WTC11 (cell line): ENCODE results near the gene RRAGD. TPM values are rescaled to one million over a fixed set of nuclear protein-coding genes. Genes with fewer than 3 reads are reported as not detected.

ENCODE experiments used
- ATAC-seq: fragments of 200-7000 bp; cut with Tn5 transposase; 2 replicates; pipeline ENCODE4 v1.10.0; 2021; ENCODE audit warnings: mild to moderate bottlenecking, moderate library complexity
- CTCF ChIA-PET: fragments of 300-600 bp; sonication (Branson Sonifier 250); formaldehyde crosslinking; loops from one replicate; lab custom pipeline; 2021; ENCODE audit warnings: antibody characterized with exemption; lab: Charles Lee
- POLR2A ChIA-PET: fragments of 350-600 bp; sonication (Branson Sonifier 250); formaldehyde crosslinking; loops from one replicate; lab custom pipeline; 2021; ENCODE audit warnings: antibody characterized with exemption; lab: Charles Lee
- DNase-seq: peaks from one replicate; pipeline ENCODE4 v3.0.0; 2021; ENCODE audit warnings: low spot score
- H3K27ac Mint-ChIP-seq: 2 replicates; pipeline ENCODE4 v1.8.0; 2021; ENCODE audit warnings: mixed read lengths
- H3K27me3 Mint-ChIP-seq: 2 replicates; pipeline ENCODE4 v1.8.0; 2021; ENCODE audit warnings: low read depth, mild to moderate bottlenecking, moderate library complexity, mixed read lengths
- H3K36me3 Mint-ChIP-seq: 2 replicates; pipeline ENCODE4 v1.8.0; 2021; ENCODE audit warnings: mixed read lengths
- H3K4me1 Mint-ChIP-seq: 2 replicates; pipeline ENCODE4 v1.8.0; 2022; ENCODE audit warnings: mixed read lengths
- H3K4me3 Mint-ChIP-seq: 2 replicates; pipeline ENCODE4 v1.8.0; 2021; ENCODE audit warnings: mild to moderate bottlenecking, moderate library complexity, mixed read lengths
- H3K9me3 Mint-ChIP-seq: 2 replicates; pipeline ENCODE4 v1.8.0; 2021; ENCODE audit warnings: mixed read lengths
- AFF4 ChIP-seq: sonication (generic); formaldehyde crosslinking; IDR thresholded peaks from 2 replicates; pipeline ENCODE4 v1.8.1; 2023; ENCODE audit warnings: mild to moderate bottlenecking, missing genetic modification reagents, borderline replicate concordance
- ARID4B ChIP-seq: sonication (generic); formaldehyde crosslinking; IDR thresholded peaks from 2 replicates; pipeline ENCODE4 v1.8.0; 2023; ENCODE audit warnings: missing genetic modification reagents, mild to moderate bottlenecking, borderline replicate concordance
- CBFB ChIP-seq: sonication (generic); formaldehyde crosslinking; IDR thresholded peaks from 2 replicates; pipeline ENCODE4 v1.8.1; 2022; ENCODE audit warnings: mild to moderate bottlenecking, low read depth, missing genetic modification reagents
- ELF4 ChIP-seq: sonication (generic); formaldehyde crosslinking; IDR thresholded peaks from 2 replicates; pipeline ENCODE4 v1.8.1; 2022; ENCODE audit warnings: low read depth, mild to moderate bottlenecking, moderate library complexity, missing genetic modification reagents
- HMGXB4 ChIP-seq: sonication (generic); formaldehyde crosslinking; IDR thresholded peaks from 2 replicates; pipeline ENCODE4 v1.8.1; 2023; ENCODE audit warnings: mild to moderate bottlenecking, moderate library complexity, missing genetic modification reagents
- NFE2L1 ChIP-seq: sonication (generic); formaldehyde crosslinking; IDR thresholded peaks from 2 replicates; pipeline ENCODE4 v1.8.1; 2023; ENCODE audit warnings: missing genetic modification reagents
- NR2C2 ChIP-seq: sonication (generic); formaldehyde crosslinking; IDR thresholded peaks from 2 replicates; pipeline ENCODE4 v1.8.0; 2022; ENCODE audit warnings: mild to moderate bottlenecking, missing genetic modification reagents
- OVOL2 ChIP-seq: fragments of 250-450 bp; sonication (Bioruptor Pico); IDR thresholded peaks from 2 replicates; pipeline ENCODE4 v1.9.0; 2021; ENCODE audit warnings: mild to moderate bottlenecking, borderline replicate concordance
- ZNF138 ChIP-seq: sonication (generic); formaldehyde crosslinking; conservative IDR thresholded peaks from 2 replicates; pipeline ENCODE4 v1.8.1; 2022; ENCODE audit warnings: mild to moderate bottlenecking, moderate library complexity, missing genetic modification reagents
- ZNF317 ChIP-seq: sonication (generic); formaldehyde crosslinking; IDR thresholded peaks from 2 replicates; pipeline ENCODE4 v1.8.1; 2023; ENCODE audit warnings: low read depth, mild to moderate bottlenecking, moderate library complexity, missing genetic modification reagents, borderline replicate concordance
- ZNF423 ChIP-seq: fragments of 250-450 bp; sonication (Bioruptor Pico); IDR thresholded peaks from 2 replicates; pipeline ENCODE4 v2.1.2; 2022; ENCODE audit warnings: mild to moderate bottlenecking, moderate library complexity
- ZNF532 ChIP-seq: fragments of 250-450 bp; sonication (Bioruptor Pico); IDR thresholded peaks from 2 replicates; pipeline ENCODE4 v1.9.0; 2021; ENCODE audit warnings: mild to moderate bottlenecking, borderline replicate concordance
- total RNA-seq: library from RNA; stranded (reverse); gene quantifications from 3 replicates; pipeline ENCODE4 v1.2.3, GENCODE V29; 2021
- TF ChIP-seq, protein P1 (sequence below): sonication (generic); formaldehyde crosslinking; IDR thresholded peaks from 2 replicates; pipeline ENCODE4 v1.8.0; 2022; ENCODE audit warnings: mild to moderate bottlenecking, missing genetic modification reagents
- TF ChIP-seq, protein P2 (sequence below): sonication (generic); formaldehyde crosslinking; IDR thresholded peaks from 2 replicates; pipeline ENCODE4 v1.8.1; 2023; ENCODE audit warnings: mild to moderate bottlenecking, missing genetic modification reagents

The RRAGD gene
- total RNA-seq, 1 experiment from 2014 or later: 25.4 TPM

- no peak for TF ChIP-seq ARID4B (CRISPR knock-in tag)
- no peak for TF ChIP-seq CBFB (CRISPR knock-in tag)
- TF ChIP-seq, protein P1, sequence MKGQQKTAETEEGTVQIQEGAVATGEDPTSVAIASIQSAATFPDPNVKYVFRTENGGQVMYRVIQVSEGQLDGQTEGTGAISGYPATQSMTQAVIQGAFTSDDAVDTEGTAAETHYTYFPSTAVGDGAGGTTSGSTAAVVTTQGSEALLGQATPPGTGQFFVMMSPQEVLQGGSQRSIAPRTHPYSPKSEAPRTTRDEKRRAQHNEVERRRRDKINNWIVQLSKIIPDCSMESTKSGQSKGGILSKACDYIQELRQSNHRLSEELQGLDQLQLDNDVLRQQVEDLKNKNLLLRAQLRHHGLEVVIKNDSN (CRISPR knock-in tag): no peak
- no peak for TF ChIP-seq ELF4 (CRISPR knock-in tag)
- TF ChIP-seq ZNF317 (CRISPR knock-in tag): no peak
- no peak for TF ChIP-seq OVOL2 (CRISPR knock-in tag)
- TF ChIP-seq HMGXB4 (CRISPR knock-in tag): no peak
- TF ChIP-seq, all 79 proteins: peak for 0
Measured at GRCh38 chr6:89430201-89430962, 18.3 kb upstream of the RRAGD start (continued).

GRCh38 chr6:89416796-89417195 is 4.7 kb upstream of the RRAGD start:
- Mint-ChIP-seq H3K27ac (no peak overlapping the region), H3K9me3 (no peaks in the 10 kb centered on the region), H3K4me1 (peaks cover 4% of the 10 kb centered on the region; the same call in 1 of the 2 replicates), H3K27me3 (peaks cover 26% of the 10 kb centered on the region), H3K4me3 (no peak overlapping the region), H3K36me3 (no peaks in the 10 kb centered on the region)
- ChIA-PET POLR2A (no interaction called here), CTCF (interaction anchor here (1.3 to 3.6 kb wide), 3 partner anchors 14 to 48 kb away, joined by 5 to 13 read pairs (median 5); no protein-coding TSS in a partner anchor)
- DNase-seq: no peak
- no peak for ATAC-seq
- TF ChIP-seq NR2C2 (CRISPR knock-in tag) (no peak), ZNF138 (no peak), ZNF423 (no peak), ZNF532 (no peak), NFE2L1 (CRISPR knock-in tag) (no peak), AFF4 (no peak)
- TF ChIP-seq, protein P2, sequence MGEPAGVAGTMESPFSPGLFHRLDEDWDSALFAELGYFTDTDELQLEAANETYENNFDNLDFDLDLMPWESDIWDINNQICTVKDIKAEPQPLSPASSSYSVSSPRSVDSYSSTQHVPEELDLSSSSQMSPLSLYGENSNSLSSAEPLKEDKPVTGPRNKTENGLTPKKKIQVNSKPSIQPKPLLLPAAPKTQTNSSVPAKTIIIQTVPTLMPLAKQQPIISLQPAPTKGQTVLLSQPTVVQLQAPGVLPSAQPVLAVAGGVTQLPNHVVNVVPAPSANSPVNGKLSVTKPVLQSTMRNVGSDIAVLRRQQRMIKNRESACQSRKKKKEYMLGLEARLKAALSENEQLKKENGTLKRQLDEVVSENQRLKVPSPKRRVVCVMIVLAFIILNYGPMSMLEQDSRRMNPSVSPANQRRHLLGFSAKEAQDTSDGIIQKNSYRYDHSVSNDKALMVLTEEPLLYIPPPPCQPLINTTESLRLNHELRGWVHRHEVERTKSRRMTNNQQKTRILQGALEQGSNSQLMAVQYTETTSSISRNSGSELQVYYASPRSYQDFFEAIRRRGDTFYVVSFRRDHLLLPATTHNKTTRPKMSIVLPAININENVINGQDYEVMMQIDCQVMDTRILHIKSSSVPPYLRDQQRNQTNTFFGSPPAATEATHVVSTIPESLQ: no peak
